HCT116 (cell line): ENCODE data around the gene DDI2.

ENCODE experiments used
- ELF1 ChIP-seq: IDR thresholded peaks from 2 replicates; pipeline ENCODE4 v1.6.1; 2012; ENCODE audit warnings: low read depth, borderline replicate concordance
- POLR2A ChIP-seq: IDR thresholded peaks from 2 replicates; pipeline ENCODE4 v1.7.0; 2011; ENCODE audit warnings: borderline replicate concordance; ENCODE audit not compliant: insufficient read depth, insufficient read length; ENCODE audit errors: extremely low read depth
- SIN3A ChIP-seq: IDR thresholded peaks from 2 replicates; pipeline ENCODE4 v1.6.1; 2012; ENCODE audit warnings: low read depth
- SP1 ChIP-seq: IDR thresholded peaks from 2 replicates; pipeline ENCODE4 v1.6.1; 2012; ENCODE audit warnings: low read depth
- TF ChIP-seq, protein P1 (sequence below), 3 experiments: fragments of 200-600 bp in 1 of 3; sonication (generic) in 1 of 3; IDR thresholded peaks in 2 of 3; conservative IDR thresholded peaks in 1 of 3; 2 replicates each; pipeline ENCODE4 v1.5.1; 2012 to 2017; ENCODE audit warnings: low read depth in 2 of 3, low read length in 2 of 3, antibody characterized with exemption in 1 of 3, borderline replicate concordance in 1 of 3, control low read depth in 1 of 3, mild to moderate bottlenecking in 1 of 3, mixed read lengths in 1 of 3, mixed run types in 1 of 3, moderate library complexity in 1 of 3; ENCODE audit not compliant: insufficient read depth in 1 of 3

- TF ChIP-seq, protein P1, sequence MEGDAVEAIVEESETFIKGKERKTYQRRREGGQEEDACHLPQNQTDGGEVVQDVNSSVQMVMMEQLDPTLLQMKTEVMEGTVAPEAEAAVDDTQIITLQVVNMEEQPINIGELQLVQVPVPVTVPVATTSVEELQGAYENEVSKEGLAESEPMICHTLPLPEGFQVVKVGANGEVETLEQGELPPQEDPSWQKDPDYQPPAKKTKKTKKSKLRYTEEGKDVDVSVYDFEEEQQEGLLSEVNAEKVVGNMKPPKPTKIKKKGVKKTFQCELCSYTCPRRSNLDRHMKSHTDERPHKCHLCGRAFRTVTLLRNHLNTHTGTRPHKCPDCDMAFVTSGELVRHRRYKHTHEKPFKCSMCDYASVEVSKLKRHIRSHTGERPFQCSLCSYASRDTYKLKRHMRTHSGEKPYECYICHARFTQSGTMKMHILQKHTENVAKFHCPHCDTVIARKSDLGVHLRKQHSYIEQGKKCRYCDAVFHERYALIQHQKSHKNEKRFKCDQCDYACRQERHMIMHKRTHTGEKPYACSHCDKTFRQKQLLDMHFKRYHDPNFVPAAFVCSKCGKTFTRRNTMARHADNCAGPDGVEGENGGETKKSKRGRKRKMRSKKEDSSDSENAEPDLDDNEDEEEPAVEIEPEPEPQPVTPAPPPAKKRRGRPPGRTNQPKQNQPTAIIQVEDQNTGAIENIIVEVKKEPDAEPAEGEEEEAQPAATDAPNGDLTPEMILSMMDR (IDR thresholded peaks at IDR 0.05 in 2 of 3, conservative IDR thresholded peaks at IDR 0.05 in 1 of 3; ENCODE audit: borderline replicate concordance in 1 of 3, insufficient read depth in 1 of 3, low read depth in 2 of 3, low read length in 2 of 3), result no peak
- TF ChIP-seq SP1 (no peak), POLR2A (no peak), SIN3A (no peak), ELF1 (no peak)
Observed at GRCh38 chr1:15625056-15625917, 8.0 kb downstream of the DDI2 start.
